Body of pancreas (tissue), 4 donors: ENCODE measurements around the gene MMP14. TPM values are rescaled to one million over a fixed set of nuclear protein-coding genes. Genes with fewer than 3 reads are reported as not detected.

Experiments used
- ATAC-seq: fragments of 150-250 bp; one replicate; pipeline ENCODE4 v1.9.1; 2016
- DNase-seq, 4 donors: peaks; one replicate each; pipeline ENCODE4 v3.0.0-alpha.2; 2019
- H3K27ac ChIP-seq, 4 donors: fragments of 200-600 bp; sonication (generic); 1 replicate in 3 of 4; 2 replicates in 1 of 4; pipeline versions ENCODE4 v1.5.1 to v1.6.1; 2016 to 2019; ENCODE audit warnings: mild to moderate bottlenecking in 1 of 4, mixed read lengths in 1 of 4, moderate library complexity in 1 of 4
- H3K27me3 ChIP-seq, 2 donors: fragments of 200-600 bp; sonication (generic); one replicate each; pipeline ENCODE4 v1.6.0; 2016; ENCODE audit warnings: mild to moderate bottlenecking in 1 of 2
- H3K36me3 ChIP-seq, 2 donors: fragments of 200-600 bp; sonication (generic); replicated peaks in 1 of 2; 2 replicates each; pipeline ENCODE4 v1.5.1; 2016; ENCODE audit warnings: low read depth in 2 of 2; ENCODE audit not compliant: insufficient read depth in 1 of 2
- H3K4me1 ChIP-seq: fragments of 200-600 bp; sonication (generic); one replicate; pipeline ENCODE4 v1.6.0; 2016
- H3K4me3 ChIP-seq, 2 donors: fragments of 200-600 bp; sonication (generic); 1 replicate in 1 of 2; 2 replicates in 1 of 2; pipeline ENCODE4 v1.5.1; 2016 to 2019
- H3K9me3 ChIP-seq, 3 donors: fragments of 200-600 bp; sonication (generic); 1 replicate in 2 of 3; 2 replicates in 1 of 3; pipeline ENCODE4 v1.5.1; 2016
- CTCF ChIP-seq, 7 experiments: fragments of 450-650 bp in 4 of 7; fragments of 200-600 bp in 3 of 7; sonication (generic) in 3 of 7; IDR thresholded peaks; one replicate each; pipeline ENCODE4 v1.5.1; 2016 to 2019; ENCODE audit warnings: antibody characterized with exemption in 7 of 7
- POLR2A ChIP-seq, 3 donors: fragments of 450-650 bp; IDR thresholded peaks; one replicate each; pipeline ENCODE4 v1.6.1; 2016; ENCODE audit warnings: antibody characterized with exemption in 3 of 3, mild to moderate bottlenecking in 2 of 3
- WGBS, 2 donors: methylation state at CpG; one replicate each; pipeline ENCODE4 v1.1.5; 2017; 5-methylcytosine and 5-hydroxymethylcytosine counted together
- intact Hi-C: fragments of 100-400 bp; cut with DNase I; formaldehyde crosslinking; loops from one replicate; pipeline ENCODE4 v1.15.1; 2023
- total RNA-seq, 2 donors: library from RNA; depleted of rRNA; stranded (reverse); fragments of >200 nt; gene quantifications; one replicate each; pipeline ENCODE4 v1.1.0, GENCODE V29; 2016

The MMP14 gene
- total RNA-seq, 2 donors from 2014 or later: 55.3 to 65.3 TPM

GRCh38 chr14:22861651-22862050, 25.3 kb downstream of the MMP14 start:
- ATAC-seq: no peak

GRCh38 chr14:22864979-22865378, 28.6 kb downstream of the MMP14 start:
- ATAC-seq: no peak
- no peaks in the 10 kb centered on the region for H3K27me3 ChIP-seq
- intact Hi-C loops: no loop called here

More at GRCh38 chr14:22861651-22862050, 25.3 kb downstream of the MMP14 start:
- intact Hi-C loops: no loop called here
- no peaks in the 10 kb centered on the region for H3K36me3 ChIP-seq
- no peaks in the 10 kb centered on the region for H3K9me3 ChIP-seq
- TF ChIP-seq POLR2A (IDR thresholded peaks at IDR 0.05): no peak
- no peak for TF ChIP-seq CTCF (IDR thresholded peaks at IDR 0.05)
- DNase-seq: no peak
- no peaks in the 10 kb centered on the region for H3K4me1 ChIP-seq
- H3K4me3 ChIP-seq: no peak overlapping the region
- no peak overlapping the region for H3K27ac ChIP-seq
- no peaks in the 10 kb centered on the region for H3K27me3 ChIP-seq

GRCh38 chr14:22865424-22866405, 29.3 kb downstream of the MMP14 start:
- Histone ChIP-seq H3K36me3 (no peaks in the 10 kb centered on the region), H3K27me3 (no peaks in the 10 kb centered on the region), H3K4me3 (no peak overlapping the region), H3K27ac (no peak overlapping the region), H3K4me1 (peaks cover 8% of the 10 kb centered on the region), H3K9me3 (no peaks in the 10 kb centered on the region)
- ATAC-seq (no peak), DNase-seq (no peak)
- intact Hi-C loops: no loop called here
- TF ChIP-seq CTCF (IDR thresholded peaks at IDR 0.05) (no peak), POLR2A (IDR thresholded peaks at IDR 0.05) (no peak)
- 61 to 68% methylated on average over 6 of the region's 6 CpGs for WGBS, 2 donors

More at GRCh38 chr14:22864979-22865378, 28.6 kb downstream of the MMP14 start:
- H3K36me3 ChIP-seq: no peaks in the 10 kb centered on the region
- no peaks in the 10 kb centered on the region for H3K9me3 ChIP-seq
- WGBS, 2 donors: 75 to 79% methylated on average over 4 of the region's 4 CpGs
- no peak for DNase-seq
- TF ChIP-seq CTCF (IDR thresholded peaks at IDR 0.05) (no peak), POLR2A (IDR thresholded peaks at IDR 0.05) (no peak)
- no peak overlapping the region for H3K27ac ChIP-seq
- peaks cover under 1% of the 10 kb centered on the region for H3K4me1 ChIP-seq
- no peak overlapping the region for H3K4me3 ChIP-seq

GRCh38 chr14:22866874-22867273, 30.5 kb downstream of the MMP14 start:
- Histone ChIP-seq H3K36me3 (no peaks in the 10 kb centered on the region), H3K27me3 (no peaks in the 10 kb centered on the region), H3K4me1 (peaks cover 11% of the 10 kb centered on the region), H3K27ac (no peak overlapping the region), H3K9me3 (no peaks in the 10 kb centered on the region), H3K4me3 (no peak overlapping the region)
- no peak for TF ChIP-seq POLR2A (IDR thresholded peaks at IDR 0.05)
- no peak for TF ChIP-seq CTCF (IDR thresholded peaks at IDR 0.05)
- DNase-seq (no peak), ATAC-seq (no peak)
- intact Hi-C loops: no loop called here
- 94 to 96% methylated on average over 5 of the region's 5 CpGs for WGBS, 2 donors
